Liver (tissue), 3 donors: Measurements from ENCODE around the gene MTRR.
A peak's percentile ranks its signal among the peaks of the same experiment; 100 is the strongest.

ENCODE experiments used
- CTCF ChIP-seq: fragments of 150-350 bp; IDR thresholded peaks from 2 replicates; pipeline ENCODE4 v1.5.1; 2017; ENCODE audit warnings: improper control_type of control experiment, low read depth, low read length; ENCODE audit not compliant: missing input control
- MAX ChIP-seq: IDR thresholded peaks from 2 replicates; pipeline ENCODE4 v1.6.1; 2016; ENCODE audit warnings: antibody characterized with exemption
- TAF1 ChIP-seq: conservative IDR thresholded peaks from 2 replicates; pipeline ENCODE4 v1.6.1; 2016; ENCODE audit warnings: antibody characterized with exemption, mild to moderate bottlenecking
- donor health status: healthy.
- donor health status: healthy.

DNA sequence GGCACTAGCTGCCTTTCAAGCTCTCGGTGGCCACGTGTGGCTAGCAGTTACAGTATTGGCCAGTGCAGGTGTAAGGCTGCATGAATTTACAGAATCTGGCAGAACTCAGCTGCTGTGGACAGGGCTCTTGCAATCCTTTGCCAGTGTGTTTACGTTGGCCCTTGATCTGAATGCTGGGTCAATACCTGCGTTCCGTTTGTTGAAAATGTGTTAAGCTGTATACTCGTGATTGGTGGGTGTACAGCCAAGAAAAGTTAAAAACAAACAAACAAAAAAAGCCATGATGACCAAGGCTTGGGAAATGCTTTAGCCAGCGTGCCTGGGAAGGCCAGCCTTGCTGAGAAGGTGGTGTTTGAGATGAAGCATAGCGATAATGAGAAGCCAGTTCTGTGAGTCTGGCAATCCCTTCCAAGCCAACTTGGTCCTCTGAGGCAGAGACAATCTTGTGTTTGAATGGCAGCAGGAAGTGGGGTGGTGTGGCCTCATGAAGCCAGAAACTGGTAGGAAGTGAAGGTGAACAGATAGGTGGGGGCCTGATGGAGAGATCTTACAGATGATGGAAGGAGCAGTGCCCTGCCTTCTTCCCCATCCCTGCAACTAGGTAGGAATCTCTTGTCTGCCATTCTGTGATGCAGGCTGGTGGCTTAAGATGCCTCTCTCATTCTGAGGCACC lies 17.2 kb upstream of the MTRR start:
- TF ChIP-seq CTCF = no peak
- TF ChIP-seq TAF1 = no peak
- TF ChIP-seq MAX = peak; percentile 96
